Stimulated activated CD8-positive, alpha-beta memory T cell treated with anti-CD3 and anti-CD28 coated beads, Interleukin-12 subunit alpha, Interleukin-12 subunit beta, amount 100 ng/mL, for 4 hours (primary cell): ENCODE data around the gene BEST2.

Experiments
- DNase-seq: peaks from one replicate; pipeline ENCODE4 v3.0.0-alpha.2; 2020; ENCODE audit warnings: low read depth

Gene BEST2

GRCh38 chr19:12770922-12771321 lies 19.3 kb downstream of the BEST2 start:
- DNase-seq: no peak

- no peak for DNase-seq
These were observed 20.7 kb downstream of the BEST2 start for GRCh38 chr19:12772323-12772722.

GRCh38 chr19:12773571-12773970 lies 22.0 kb downstream of the BEST2 start:
- no peak for DNase-seq

DNA sequence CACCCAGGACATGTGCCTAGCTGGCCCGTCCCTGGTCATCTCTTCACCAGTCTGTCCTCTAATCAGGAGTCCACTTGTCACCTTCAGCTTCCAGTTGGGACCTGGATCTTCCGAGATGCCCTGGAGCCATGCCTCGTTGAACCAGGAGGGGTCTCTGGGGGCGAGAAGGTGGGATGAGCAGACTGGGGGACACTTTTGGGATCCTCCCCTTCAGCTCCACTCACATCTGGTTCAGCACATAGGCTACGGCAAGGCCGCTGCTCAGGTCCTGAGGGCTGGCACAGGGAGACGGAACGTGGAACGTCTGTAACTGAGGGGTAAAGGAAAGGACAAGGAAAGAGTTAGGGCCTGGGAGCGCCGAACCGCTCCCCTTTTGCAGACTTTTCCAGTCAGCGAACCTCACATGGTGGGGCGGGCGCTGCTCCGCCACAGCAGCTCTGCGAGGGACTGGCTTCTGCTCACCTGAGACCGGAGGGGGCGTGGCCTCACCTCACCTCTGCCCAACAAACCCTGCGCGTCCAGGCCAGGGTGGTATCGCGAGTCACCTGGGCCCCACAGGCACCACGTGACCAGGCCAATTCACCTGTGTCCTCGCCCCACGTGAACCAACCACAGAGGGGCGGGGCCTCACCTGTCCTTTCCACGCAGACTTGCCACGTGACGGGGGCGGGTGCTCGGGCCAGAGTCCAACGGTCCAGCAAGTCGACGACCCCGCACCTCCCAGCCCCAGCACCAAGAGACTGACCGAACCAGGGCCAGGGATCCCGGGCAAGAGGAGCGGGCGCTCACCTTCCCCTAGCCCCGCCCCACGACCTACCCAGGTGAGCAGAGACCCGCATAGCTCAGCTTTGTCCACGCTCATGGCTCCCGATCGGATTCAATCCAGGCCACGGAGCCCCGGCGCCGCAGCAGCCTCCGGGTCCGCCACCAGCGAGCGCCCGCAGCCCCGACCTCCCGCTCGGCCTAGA lies 23.3 kb downstream of the BEST2 start, which contains the start of gene HOOK2:
TSS of gene HOOK2 (minus strand) at position 965 of the 968 bp plus-strand sequence. CDS start at position 862, 103 bp downstream.
- DNase-seq: no peak

DNA sequence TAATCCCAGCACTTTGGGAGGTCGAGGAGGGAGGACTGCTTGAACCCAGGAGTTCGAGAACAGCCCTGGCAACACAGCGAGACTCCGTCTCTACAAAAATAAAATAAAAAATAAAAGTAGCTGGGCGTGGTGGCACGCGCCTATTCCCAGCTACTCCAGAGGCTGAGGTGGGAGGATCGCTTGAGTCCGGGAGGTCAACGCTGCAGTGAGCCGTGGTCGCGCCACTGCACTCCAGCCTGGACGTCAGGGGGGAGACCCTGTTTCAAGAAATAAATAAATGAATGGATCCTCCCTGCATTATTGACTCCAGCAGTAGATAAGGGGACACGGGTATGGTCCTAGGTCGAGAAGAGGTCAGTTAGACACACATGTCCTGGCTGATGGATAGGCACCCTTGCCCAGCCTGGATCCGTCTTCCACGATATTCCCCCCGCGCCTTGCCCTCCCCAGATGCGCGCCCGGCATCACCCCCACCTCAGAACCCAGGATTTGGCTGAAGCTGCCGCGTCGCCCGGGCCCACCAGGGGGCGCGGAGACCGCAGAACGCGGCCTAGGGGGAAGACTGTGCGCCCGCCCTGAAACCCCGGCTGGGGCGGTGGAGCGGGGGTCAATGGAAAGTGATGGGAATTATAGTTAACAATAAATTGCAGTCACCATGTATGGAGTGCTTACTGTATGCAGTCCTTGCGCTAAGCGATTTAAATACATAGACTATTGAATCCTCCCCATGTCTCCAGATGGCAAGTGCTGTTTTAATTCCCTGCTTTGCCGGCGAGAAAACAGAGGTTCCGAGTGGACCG lies 25.8 kb downstream of the BEST2 start:
- peak; percentile 73 for DNase-seq

DNA sequence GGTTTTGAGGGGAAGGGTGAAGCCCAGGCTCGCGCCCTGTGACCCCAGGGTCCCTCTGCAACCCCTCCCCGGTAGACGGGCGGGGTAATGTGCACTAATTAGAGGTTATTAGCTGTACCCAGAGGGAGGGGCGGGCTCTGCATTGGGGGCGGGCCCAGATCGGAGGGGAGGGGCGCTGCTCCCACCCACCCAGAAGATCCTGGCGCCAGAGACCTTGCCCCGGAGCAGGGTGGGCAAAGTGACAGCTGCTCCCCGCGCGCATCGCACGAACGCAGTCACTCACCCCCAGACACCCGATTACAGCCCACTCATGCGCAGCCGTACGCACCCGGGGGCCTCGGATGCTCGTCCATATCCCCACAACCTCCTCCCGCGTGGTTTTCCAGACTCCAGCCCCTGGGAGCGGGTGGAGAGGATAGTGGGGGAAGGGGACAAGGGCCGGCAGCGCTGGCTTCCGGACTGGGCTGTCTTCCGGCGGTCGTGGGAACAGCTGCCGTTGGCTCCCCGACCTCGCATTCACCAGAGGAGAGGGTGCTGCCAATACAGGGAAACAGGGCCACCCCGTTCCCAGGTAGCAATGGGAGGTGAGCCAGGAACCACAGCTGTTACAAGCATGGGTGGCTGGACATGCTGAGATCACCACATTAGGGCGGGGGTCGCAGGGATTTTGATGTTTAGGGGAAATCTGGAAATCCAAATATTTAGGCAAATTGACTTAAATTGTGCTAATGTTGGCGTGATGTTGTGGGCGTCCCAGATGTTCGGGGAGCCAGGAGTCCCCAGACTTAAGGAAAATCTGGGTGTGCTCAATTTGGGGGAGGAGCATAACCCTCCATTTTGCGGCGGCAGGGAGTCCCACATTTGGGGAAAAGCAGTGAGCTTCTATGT lies 26.7 kb downstream of the BEST2 start:
- DNase-seq: peak; percentile 23

- no peak for DNase-seq
These were observed 27.2 kb downstream of the BEST2 start for GRCh38 chr19:12778905-12779161.

DNA sequence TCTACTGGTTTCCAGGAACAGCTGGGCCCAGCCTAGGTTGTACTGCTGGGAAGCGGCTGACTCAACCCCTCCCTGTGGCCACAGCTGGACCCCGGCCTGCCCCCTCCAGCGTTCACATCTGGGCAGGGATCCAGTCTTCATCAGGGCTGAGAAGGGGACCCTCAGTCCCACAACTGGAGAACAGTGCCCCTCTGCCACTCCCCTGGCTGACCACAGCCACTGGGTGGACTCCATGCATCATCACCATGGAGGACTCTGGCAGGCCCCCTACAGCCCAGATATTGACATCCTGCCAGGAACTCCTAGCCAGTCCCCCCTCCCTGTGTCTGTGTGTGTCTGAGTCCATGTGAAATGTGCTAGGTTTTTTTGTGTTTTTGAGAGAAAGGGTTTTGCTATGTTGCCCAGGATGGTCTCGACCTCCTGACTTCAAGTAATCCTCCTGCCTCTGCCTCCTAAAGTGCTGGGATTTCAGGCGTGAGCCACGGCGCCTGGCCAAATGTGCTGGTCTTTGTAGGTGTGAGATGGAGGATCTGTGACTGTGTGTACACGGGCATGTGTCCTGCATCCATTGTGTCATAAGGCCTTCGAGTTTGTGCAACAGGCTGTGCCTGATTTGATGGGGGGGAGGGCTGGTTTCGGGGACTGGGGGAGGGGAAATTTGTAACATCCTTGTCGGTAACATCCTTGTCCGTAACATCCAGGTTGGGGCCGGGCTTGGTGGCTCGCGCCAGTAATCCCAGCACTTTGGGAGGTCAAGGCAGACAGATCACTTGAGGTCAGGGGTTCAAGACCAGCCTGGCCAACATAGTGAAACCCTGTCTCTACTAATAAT lies 27.8 kb downstream of the BEST2 start:
- no peak for DNase-seq

- no peak for DNase-seq
These were observed 30.5 kb downstream of the BEST2 start for GRCh38 chr19:12782174-12782423.

DNA sequence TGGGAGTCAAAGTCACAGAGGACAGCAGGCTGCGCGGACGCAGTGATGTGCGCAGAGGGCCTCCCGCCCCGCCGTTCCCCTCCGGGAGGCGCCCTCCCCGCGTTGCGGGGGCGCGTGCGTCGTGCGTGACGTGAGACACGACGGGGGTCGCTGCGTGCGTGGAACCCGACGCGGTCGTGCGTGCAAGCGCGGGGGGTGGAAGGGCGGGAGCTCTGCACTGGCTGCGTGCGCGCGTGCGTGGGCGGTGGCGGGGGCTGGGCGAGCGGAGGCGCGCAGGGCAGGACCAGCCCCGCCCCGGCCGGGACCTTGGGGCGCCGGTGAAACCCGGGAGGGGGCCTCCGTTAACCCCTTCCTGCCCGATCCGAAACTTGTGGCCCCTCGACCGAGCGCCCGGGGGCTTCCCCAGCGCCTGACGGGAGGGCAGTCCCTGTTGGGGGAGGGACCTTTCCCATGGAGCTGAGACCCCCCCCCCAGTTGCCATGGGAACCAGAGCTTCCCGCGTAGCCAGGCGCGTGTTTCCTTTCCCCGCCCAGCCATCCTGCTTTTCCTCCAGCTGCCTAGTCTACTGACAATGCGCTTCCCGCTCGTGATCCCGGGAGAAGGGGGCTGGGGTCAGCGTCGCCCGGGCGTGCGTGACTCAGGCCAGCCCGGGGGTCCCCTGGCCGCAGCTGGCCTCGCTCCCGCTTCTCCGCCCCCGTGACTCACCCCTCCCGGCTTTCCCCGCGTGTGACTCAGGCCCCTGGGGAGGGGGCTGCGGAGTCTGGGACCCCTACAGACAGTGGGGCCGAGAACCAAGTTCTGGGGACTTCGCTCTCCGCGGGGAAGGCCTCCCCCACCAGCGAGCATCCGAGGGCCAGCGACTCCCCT lies 31.1 kb downstream of the BEST2 start:
- DNase-seq: peak; percentile 88

DNA sequence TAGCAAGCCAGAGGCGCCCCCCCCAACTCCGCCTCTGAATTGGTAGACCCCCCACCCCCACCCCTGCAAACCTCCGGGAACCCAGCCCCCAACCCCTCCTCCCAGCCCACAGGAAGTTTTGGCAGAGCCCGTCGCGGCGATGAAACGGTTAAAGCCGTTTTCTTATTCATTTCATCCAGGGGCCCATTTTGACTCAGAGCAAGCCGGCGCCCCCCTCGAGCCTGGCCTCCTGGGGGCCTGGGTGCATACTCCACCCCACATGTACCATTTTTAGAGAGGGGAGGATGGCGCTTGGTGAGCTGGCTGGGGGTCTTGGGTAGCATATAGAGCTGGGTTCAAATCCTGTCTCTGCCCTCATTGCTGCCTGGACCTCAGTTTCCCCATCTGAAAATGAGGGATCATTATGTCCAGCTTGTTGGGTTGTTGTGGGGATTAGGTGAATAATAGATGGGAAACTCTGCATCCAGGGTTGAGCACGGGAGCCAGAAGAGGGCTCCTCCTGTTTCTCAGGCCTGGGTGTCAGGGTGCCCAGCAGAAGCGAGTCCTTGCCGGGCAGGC lies 31.8 kb downstream of the BEST2 start:
- peak; percentile 25 for DNase-seq

GRCh38 chr19:12783849-12784393 lies 32.3 kb downstream of the BEST2 start:
- no peak for DNase-seq

DNA sequence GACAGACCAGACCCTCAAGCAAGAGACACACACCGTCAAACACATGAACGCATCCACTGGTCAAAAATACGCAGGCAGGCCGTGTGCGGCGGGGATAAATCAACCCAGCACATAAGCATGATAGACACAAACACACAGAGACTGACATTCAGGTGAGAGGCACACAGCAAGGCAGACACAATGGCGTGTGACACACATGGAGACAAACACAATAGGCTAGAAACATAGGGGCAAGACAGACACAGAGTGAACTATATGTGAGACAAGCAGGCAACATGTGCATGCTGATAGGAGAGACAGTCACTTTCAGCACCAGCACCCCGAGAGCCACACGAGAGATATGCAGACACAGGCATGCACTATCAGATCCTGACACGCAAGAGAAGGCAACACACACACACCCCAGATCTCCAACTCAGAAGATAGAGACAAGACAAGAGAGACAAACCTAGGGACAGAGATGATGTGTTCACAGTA lies 32.8 kb downstream of the BEST2 start:
- no peak for DNase-seq

DNA sequence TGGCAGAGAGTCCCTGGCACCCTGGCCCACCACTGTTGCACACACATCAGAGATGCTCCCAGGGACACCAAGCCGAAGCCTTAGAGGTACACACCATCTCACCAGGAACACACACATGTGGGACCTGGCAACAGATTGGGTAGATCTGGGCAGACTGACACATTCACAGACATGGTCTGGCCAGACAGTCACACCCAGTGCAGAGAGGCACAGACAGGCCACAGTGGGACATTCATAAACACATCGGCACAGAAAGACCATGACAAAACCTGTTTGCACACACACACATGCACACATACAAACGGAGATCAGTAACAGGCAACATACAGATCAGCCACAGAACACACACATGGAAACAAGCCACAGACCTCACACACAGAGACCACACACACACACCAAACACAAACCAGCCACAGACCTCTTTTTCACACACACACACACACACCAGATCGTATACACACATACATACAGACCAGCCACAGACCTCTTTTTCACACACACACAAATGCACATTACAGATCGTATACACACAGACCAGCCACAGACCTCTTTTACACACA lies 33.4 kb downstream of the BEST2 start:
- DNase-seq: peak; percentile 15

GRCh38 chr19:12785431-12786031 lies 33.9 kb downstream of the BEST2 start:
- DNase-seq: no peak

DNA sequence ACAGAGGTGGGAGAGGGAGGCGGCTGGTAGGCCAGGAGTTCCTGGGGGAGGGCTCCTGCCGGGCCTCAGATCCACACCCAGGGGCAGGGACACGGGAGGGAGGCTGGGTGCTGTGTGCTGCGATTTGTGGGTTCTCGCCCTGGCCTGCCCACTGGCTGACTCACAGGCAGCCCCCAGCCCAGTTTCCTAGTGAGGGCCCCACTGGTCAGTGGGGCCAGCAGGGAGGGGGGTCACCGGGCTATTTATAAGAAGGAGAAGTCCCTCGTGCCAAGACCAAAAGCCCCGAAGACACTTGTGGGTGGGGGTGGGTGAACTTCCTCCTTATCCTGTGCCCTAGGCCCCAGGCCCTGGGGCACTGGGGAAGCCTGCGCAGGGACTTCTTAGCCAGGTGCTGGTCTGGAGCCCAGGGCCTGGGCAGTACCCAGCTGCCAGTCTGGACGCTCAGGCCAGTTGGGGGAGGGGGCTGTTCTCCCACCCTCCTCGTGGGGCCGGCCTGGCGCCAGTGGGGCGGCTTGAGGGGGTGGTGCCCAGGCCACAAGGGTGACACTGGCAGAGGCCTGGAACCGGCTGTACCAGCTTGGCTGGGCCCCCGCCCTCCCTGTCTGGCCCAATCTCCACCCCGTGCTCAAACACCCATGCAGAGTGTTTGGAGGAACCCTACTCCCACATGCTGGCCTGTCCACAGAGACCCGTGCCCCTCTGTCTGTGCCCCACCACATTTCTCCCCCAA lies 34.7 kb downstream of the BEST2 start:
- peak; percentile 19 for DNase-seq

GRCh38 chr19:12786952-12787351 lies 35.4 kb downstream of the BEST2 start:
- DNase-seq: no peak

- no peak for DNase-seq
These were observed 35.9 kb downstream of the BEST2 start for GRCh38 chr19:12787458-12787857.
